T-cell (primary cell): ENCODE measurements around the gene SLFN5. TPM values are rescaled to one million over a fixed set of nuclear protein-coding genes. Genes with fewer than 3 reads are reported as not detected.

Source experiments
- ATAC-seq, 4 experiments: fragments of 200-7000 bp in 3 of 4; fragments of 150-1000 bp in 1 of 4; cut with Tn5 transposase; replicated peaks in 1 of 4; 1 replicate in 3 of 4; 2 replicates in 1 of 4; pipeline ENCODE4 v1.10.0; 2021; ENCODE audit warnings: moderate library complexity in 3 of 4, mild to moderate bottlenecking in 2 of 4, moderate number of reproducible peaks in 1 of 4
- CTCF ChIA-PET, 2 donors: fragments of 300-600 bp; sonication (Branson Sonifier 250); formaldehyde crosslinking; loops; one replicate each; lab custom pipeline; 2022; ENCODE audit warnings: antibody characterized with exemption in 2 of 2; lab: Charles Lee
- POLR2A ChIA-PET, 2 donors: fragments of 300-600 bp; sonication (Branson Sonifier 250); formaldehyde crosslinking; loops; one replicate each; lab custom pipeline; 2022; ENCODE audit warnings: antibody characterized with exemption in 2 of 2; lab: Charles Lee
- DNase-seq, 35 experiments: peaks; one replicate each; pipeline versions ENCODE4 v3.0.0 to v3.0.0-alpha.2; 2013 to 2023
- H3K27ac ChIP-seq: one replicate; pipeline ENCODE4 v1.5.1; 2013; ENCODE audit warnings: low read length
- H3K27me3 ChIP-seq, 2 experiments: replicated peaks in 1 of 2; 1 replicate in 1 of 2; 2 replicates in 1 of 2; pipeline versions ENCODE4 v1.6.1 to v1.7.0; 2013; ENCODE audit warnings: low read length in 1 of 2, mixed read lengths in 1 of 2; ENCODE audit not compliant: control insufficient read depth in 2 of 2, insufficient read depth in 2 of 2; ENCODE audit errors: extremely low read depth in 1 of 2
- H3K36me3 ChIP-seq, 2 donors: 1 replicate in 1 of 2; 2 replicates in 1 of 2; pipeline versions ENCODE4 v1.6.1 to v1.7.0; 2013; ENCODE audit warnings: low read length in 1 of 2; ENCODE audit not compliant: control insufficient read depth in 2 of 2, insufficient read depth in 1 of 2; ENCODE audit errors: extremely low read depth in 1 of 2
- H3K4me1 ChIP-seq, 2 experiments: 1 replicate in 1 of 2; 2 replicates in 1 of 2; pipeline versions ENCODE4 v1.6.1 to v1.7.0; 2013; ENCODE audit warnings: low read length in 2 of 2, mixed read lengths in 1 of 2; ENCODE audit not compliant: insufficient read depth in 2 of 2, control insufficient read depth in 1 of 2; ENCODE audit errors: extremely low read depth in 1 of 2
- H3K4me3 ChIP-seq, 2 donors: 1 replicate in 1 of 2; 2 replicates in 1 of 2; pipeline versions ENCODE4 v1.5.1 to v1.7.0; 2013; ENCODE audit warnings: mild to moderate bottlenecking in 2 of 2, low read length in 1 of 2, moderate library complexity in 1 of 2; ENCODE audit not compliant: control insufficient read depth in 1 of 2; ENCODE audit errors: extremely low read depth in 1 of 2
- H3K9me3 ChIP-seq: 2 replicates; pipeline ENCODE4 v1.7.0; 2013
- H3K27ac Mint-ChIP-seq, 2 donors: one replicate each; pipeline ENCODE4 v1.8.0; 2020 to 2021; ENCODE audit warnings: mild to moderate bottlenecking in 2 of 2, mixed read lengths in 2 of 2
- H3K27me3 Mint-ChIP-seq, 2 donors: one replicate each; pipeline ENCODE4 v1.8.0; 2021 to 2022; ENCODE audit warnings: mixed read lengths in 2 of 2
- H3K36me3 Mint-ChIP-seq: one replicate; pipeline ENCODE4 v1.8.0; 2021; ENCODE audit warnings: mixed read lengths
- H3K4me1 Mint-ChIP-seq, 3 donors: one replicate each; pipeline ENCODE4 v1.8.0; 2020 to 2022; ENCODE audit warnings: mixed read lengths in 3 of 3, mild to moderate bottlenecking in 1 of 3
- H3K4me3 Mint-ChIP-seq, 3 donors: one replicate each; pipeline ENCODE4 v1.8.0; 2020 to 2022; ENCODE audit warnings: mild to moderate bottlenecking in 3 of 3, mixed read lengths in 3 of 3, moderate library complexity in 3 of 3
- H3K9me3 Mint-ChIP-seq, 3 donors: one replicate each; pipeline ENCODE4 v1.8.0; 2020 to 2022; ENCODE audit warnings: mixed read lengths in 3 of 3
- WGBS: methylation state at CpG from one replicate; pipeline ENCODE4 v1.1.5; 2013; ENCODE audit warnings: missing lambda C conversion rate; ENCODE audit not compliant: insufficient coverage; 5-methylcytosine and 5-hydroxymethylcytosine counted together
- total RNA-seq, 35 experiments: library from RNA in 6 of 35; stranded (reverse) in 6 of 35; fragments of 120-200 nt in 1 of 35; gene quantifications; one replicate each; pipeline versions ENCODE4 v1.2.1 to v1.2.4 and lab custom pipeline; 2013 to 2026

SLFN5 gene
- total RNA-seq, 5 donors from 2014 or later (not counting 1 experiment from before 2014, with no cell fraction given): 132 to 195 (median 164) TPM

DNA sequence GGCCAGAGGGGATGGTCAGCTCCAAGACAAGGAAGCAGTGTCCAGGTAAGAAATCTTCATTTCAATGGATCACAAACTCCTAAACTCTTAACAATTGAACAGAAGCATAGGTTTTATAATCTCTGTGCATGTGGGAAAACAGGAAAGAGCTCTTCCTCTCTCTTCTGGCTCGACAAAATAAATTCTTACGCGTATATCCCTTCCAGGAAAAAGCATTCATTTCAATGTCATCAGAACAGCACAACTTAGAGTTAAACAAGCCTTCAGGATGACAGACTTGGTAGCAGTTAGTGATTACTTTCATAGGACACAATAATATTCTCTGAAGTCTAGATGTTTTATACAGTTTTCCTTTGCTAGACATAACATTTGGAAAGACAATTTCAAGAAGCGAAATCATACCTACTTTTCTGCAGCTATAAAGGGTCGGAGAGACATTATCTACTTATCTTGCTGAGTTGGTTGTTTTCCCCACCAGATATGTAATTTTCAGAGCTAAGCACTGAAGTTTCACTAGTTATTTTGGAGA lies 29.4 kb upstream of the SLFN5 start:
- H3K36me3 Mint-ChIP-seq: peaks cover 4% of the 10 kb centered on the region
- CTCF ChIA-PET: interaction anchor here (0.5 to 2.0 kb wide), 9 partner anchors 26 to 399 kb away, joined by 3 to 13 read pairs (median 4); no protein-coding TSS in a partner anchor
- no CpG with 5 or more reads among the region's 5 CpGs for WGBS
- DNase-seq (peak in 1 of 35 experiments; percentile 24), ATAC-seq (no peak)
- peak overlapping the region; percentile 97 to 99 for H3K27ac Mint-ChIP-seq
- H3K27me3 ChIP-seq: no peaks in the 10 kb centered on the region
- peak overlapping the region; percentile 88 for H3K27ac ChIP-seq
- H3K4me3 Mint-ChIP-seq: peak overlapping the region; percentile 73 to 76 (median 74)
- no peaks in the 10 kb centered on the region for H3K36me3 ChIP-seq
- POLR2A ChIA-PET: interaction anchor here (0.5 to 2.1 kb wide), 14 partner anchors 25 to 321 kb away, joined by 3 to 11 read pairs (median 4); partner anchors contain the start of genes SLFN5 (in 2 of the 2) and RFFL (in 1 of the 2)
- peaks cover 87 to 91% (median 90%) of the 10 kb centered on the region in 3 donors for H3K4me1 Mint-ChIP-seq
- peaks cover 0 to 5% (median 0%) of the 10 kb centered on the region in 3 donors for H3K9me3 Mint-ChIP-seq
- no peaks in the 10 kb centered on the region for H3K9me3 ChIP-seq
- peak overlapping the region in 1 of 2 donors; percentile 14 for H3K4me3 ChIP-seq
- no peaks in the 10 kb centered on the region for H3K27me3 Mint-ChIP-seq
- H3K4me1 ChIP-seq: peaks cover 61 to 71% of the 10 kb centered on the region in 2 experiments

GRCh38 chr17:35214192-35214591 lies 28.7 kb upstream of the SLFN5 start:
- DNase-seq: peak in 31 of 35 experiments; percentile 12 to 89 (median 38)
- H3K4me1 Mint-ChIP-seq: peaks cover 87 to 91% (median 90%) of the 10 kb centered on the region in 3 donors
- peaks cover 63 to 77% of the 10 kb centered on the region in 2 experiments for H3K4me1 ChIP-seq

GRCh38 chr17:35214631-35215273 lies 28.1 kb upstream of the SLFN5 start:
- ChIA-PET CTCF (interaction anchor here in 1 of 2 donors (0.5 to 2.0 kb wide), 12 partner anchors 25 to 398 kb away, joined by 3 to 13 read pairs (median 4); no protein-coding TSS in a partner anchor), POLR2A (interaction anchor here (0.9 to 2.1 kb wide), 7 partner anchors 24 to 307 kb away, joined by 3 to 11 read pairs (median 5); partner anchors contain the start of gene SLFN5 (in 1 of the 2))
- Histone ChIP-seq H3K4me1 (peaks cover 69 to 81% of the 10 kb centered on the region in 2 experiments), H3K4me3 (peak overlapping the region; percentile 34 to 45), H3K36me3 (no peaks in the 10 kb centered on the region), H3K27ac (peak overlapping the region; percentile 88), H3K27me3 (no peaks in the 10 kb centered on the region), H3K9me3 (no peaks in the 10 kb centered on the region)
- DNase-seq (peak in 25 of 35 experiments; percentile 2 to 61 (median 22)), ATAC-seq (peak; percentile 53 to 67 (median 64))
- Mint-ChIP-seq H3K27ac (peak overlapping the region; percentile 97 to 99), H3K4me3 (peak overlapping the region; percentile 73 to 76 (median 74)), H3K27me3 (no peaks in the 10 kb centered on the region), H3K36me3 (peaks cover 4% of the 10 kb centered on the region), H3K4me1 (peaks cover 87 to 91% (median 90%) of the 10 kb centered on the region in 3 donors), H3K9me3 (peaks cover 0 to 5% (median 0%) of the 10 kb centered on the region in 3 donors)
- 0% methylated on average over 1 of the region's 5 CpGs for WGBS

More at GRCh38 chr17:35214192-35214591, 28.7 kb upstream of the SLFN5 start:
- ATAC-seq: peak; percentile 82 to 87 (median 83)
- Histone ChIP-seq H3K36me3 (no peaks in the 10 kb centered on the region), H3K4me3 (peak overlapping the region; percentile 34 to 45), H3K9me3 (no peaks in the 10 kb centered on the region), H3K27me3 (no peaks in the 10 kb centered on the region), H3K27ac (peak overlapping the region; percentile 88)
- CTCF ChIA-PET: interaction anchor here in 1 of 2 donors (0.5 to 2.0 kb wide), 10 partner anchors 25 to 398 kb away, joined by 3 to 13 read pairs (median 4); no protein-coding TSS in a partner anchor
- Mint-ChIP-seq H3K4me3 (peak overlapping the region; percentile 73 to 76 (median 74)), H3K9me3 (peaks cover 0 to 5% (median 0%) of the 10 kb centered on the region in 3 donors), H3K36me3 (peaks cover 4% of the 10 kb centered on the region), H3K27ac (peak overlapping the region; percentile 97 to 99), H3K27me3 (no peaks in the 10 kb centered on the region)
- WGBS: no CpG with 5 or more reads among the region's 3 CpGs
- POLR2A ChIA-PET: interaction anchor here (0.5 to 2.1 kb wide), 11 partner anchors 25 to 308 kb away, joined by 3 to 11 read pairs (median 4); partner anchors contain the start of gene SLFN5 (in 2 of the 2)

GRCh38 chr17:35217107-35217506 lies 25.8 kb upstream of the SLFN5 start:
- H3K9me3 ChIP-seq: no peaks in the 10 kb centered on the region
- Mint-ChIP-seq H3K27ac (peak overlapping the region; percentile 97 to 99), H3K9me3 (no peaks in the 10 kb centered on the region), H3K4me1 (peaks cover 76 to 93% (median 87%) of the 10 kb centered on the region in 3 donors), H3K27me3 (no peaks in the 10 kb centered on the region), H3K4me3 (peak overlapping the region in 1 of 3 donors; percentile 76), H3K36me3 (peaks cover 7% of the 10 kb centered on the region)
- DNase-seq (no peak), ATAC-seq (no peak)
- ChIA-PET POLR2A (interaction anchor here in 1 of 2 donors (0.7 kb wide), 1 partner anchor 77 kb away, joined by 3 read pairs; no protein-coding TSS in a partner anchor), CTCF (interaction anchor here in 1 of 2 donors (0.6 kb wide), 1 partner anchor 204 kb away, joined by 7 read pairs; no protein-coding TSS in a partner anchor)
- no peaks in the 10 kb centered on the region for H3K36me3 ChIP-seq
- H3K27ac ChIP-seq: peak overlapping the region; percentile 88
- WGBS: 71% methylated on average over 3 of the region's 5 CpGs
- no peak overlapping the region for H3K4me3 ChIP-seq
- H3K4me1 ChIP-seq: peaks cover 61 to 72% of the 10 kb centered on the region in 2 experiments
- no peaks in the 10 kb centered on the region for H3K27me3 ChIP-seq

DNA sequence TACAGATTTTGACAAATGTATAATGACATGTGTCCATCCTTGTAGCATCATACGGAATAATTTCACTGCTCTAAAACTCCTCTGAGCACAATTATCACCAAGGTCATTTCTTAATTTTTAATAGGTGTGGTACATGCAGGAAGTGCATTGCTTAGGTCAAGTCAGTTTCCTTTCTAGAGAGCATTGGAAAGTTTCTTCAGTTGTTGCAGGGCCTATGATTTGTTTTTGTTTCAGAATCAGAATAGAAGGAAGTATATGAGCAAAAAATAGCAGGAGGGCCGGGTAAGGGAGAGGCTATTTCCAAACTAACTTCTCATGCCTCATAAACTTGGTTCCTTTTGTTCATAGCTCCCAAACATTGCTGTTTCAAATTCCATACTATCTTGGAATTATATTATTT lies 24.0 kb upstream of the SLFN5 start:
- Mint-ChIP-seq H3K4me3 (peak overlapping the region; percentile 67 to 77 (median 67)), H3K27ac (peak overlapping the region; percentile 86 to 99), H3K36me3 (peaks cover 8% of the 10 kb centered on the region), H3K4me1 (peaks cover 62 to 80% (median 74%) of the 10 kb centered on the region in 3 donors), H3K9me3 (peaks cover 0 to 5% (median 3%) of the 10 kb centered on the region in 3 donors), H3K27me3 (no peaks in the 10 kb centered on the region)
- H3K4me3 ChIP-seq: peak overlapping the region in 1 of 2 donors; percentile 10
- H3K27me3 ChIP-seq: no peaks in the 10 kb centered on the region
- H3K9me3 ChIP-seq: no peaks in the 10 kb centered on the region
- ChIA-PET POLR2A (interaction anchor here in 1 of 2 donors (0.6 kb wide), 1 partner anchor 318 kb away, joined by 3 read pairs; no protein-coding TSS in a partner anchor), CTCF (interaction anchor here in 1 of 2 donors (0.9 kb wide), 1 partner anchor 22 kb away, joined by 4 read pairs; no protein-coding TSS in a partner anchor)
- no peak for DNase-seq
- H3K36me3 ChIP-seq: no peaks in the 10 kb centered on the region
- H3K4me1 ChIP-seq: peaks cover 47 to 55% of the 10 kb centered on the region in 2 experiments
- no peak for ATAC-seq
- H3K27ac ChIP-seq: peak overlapping the region; percentile 88
- no CpG with 5 or more reads among the region's 2 CpGs for WGBS
